Stomach smooth muscle (tissue), 2 donors: ENCODE results near the gene CRMP1.

Experiments used
- H3K27ac ChIP-seq: one replicate; pipeline ENCODE4 v1.7.0; 2013; ENCODE audit warnings: mild to moderate bottlenecking, low read length, inconsistent platforms
- H3K27me3 ChIP-seq, 2 donors: one replicate each; pipeline ENCODE4 v1.7.0; 2013; ENCODE audit warnings: low read length in 2 of 2; ENCODE audit not compliant: insufficient read depth in 2 of 2, control insufficient read depth in 1 of 2
- H3K36me3 ChIP-seq, 2 donors: one replicate each; pipeline ENCODE4 v1.7.0; 2013; ENCODE audit warnings: low read length in 2 of 2; ENCODE audit not compliant: control insufficient read depth in 2 of 2, insufficient read depth in 2 of 2
- H3K4me1 ChIP-seq: one replicate; pipeline ENCODE4 v1.7.0; 2013; ENCODE audit warnings: low read length; ENCODE audit not compliant: control insufficient read depth, insufficient read depth
- H3K4me3 ChIP-seq, 2 donors: one replicate each; pipeline ENCODE4 v1.7.0; 2013; ENCODE audit warnings: low read length in 2 of 2
- H3K9ac ChIP-seq, 2 donors: one replicate each; pipeline ENCODE4 v1.7.0; 2013; ENCODE audit warnings: low read length in 2 of 2, mild to moderate bottlenecking in 1 of 2
- H3K9me3 ChIP-seq, 2 donors: one replicate each; pipeline ENCODE4 v1.7.0; 2013; ENCODE audit warnings: low read length in 2 of 2; ENCODE audit not compliant: control insufficient read depth in 2 of 2
- donor health status: healthy.
- donor health status: Pancreatic carcinoma.

The CRMP1 gene

GRCh38 chr4:5919571-5919970 is 26.7 kb upstream of the CRMP1 start:
- H3K9me3 ChIP-seq, result peaks cover 0 to 5% of the 10 kb centered on the region in 2 donors
- no peak overlapping the region for H3K27ac ChIP-seq
- H3K36me3 ChIP-seq, result no peaks in the 10 kb centered on the region
- no peak overlapping the region for H3K4me3 ChIP-seq
- H3K9ac ChIP-seq, result no peak overlapping the region
- H3K27me3 ChIP-seq, result peaks cover 7 to 37% of the 10 kb centered on the region in 2 donors
- H3K4me1 ChIP-seq, result no peaks in the 10 kb centered on the region

- H3K27me3 ChIP-seq, result peaks cover 7 to 37% of the 10 kb centered on the region in 2 donors
These were observed 26.2 kb upstream of the CRMP1 start for GRCh38 chr4:5919044-5919443.

GRCh38 chr4:5918331-5918985 is 25.6 kb upstream of the CRMP1 start:
- H3K4me3 ChIP-seq, result no peak overlapping the region
- H3K36me3 ChIP-seq, result no peaks in the 10 kb centered on the region
- H3K27me3 ChIP-seq, result peaks cover 7 to 37% of the 10 kb centered on the region in 2 donors
- peaks cover 0 to 5% of the 10 kb centered on the region in 2 donors for H3K9me3 ChIP-seq
- no peak overlapping the region for H3K27ac ChIP-seq
- no peak overlapping the region for H3K9ac ChIP-seq
- H3K4me1 ChIP-seq, result no peaks in the 10 kb centered on the region

More at GRCh38 chr4:5919044-5919443, 26.2 kb upstream of the CRMP1 start:
- Histone ChIP-seq H3K9ac (no peak overlapping the region), H3K4me1 (no peaks in the 10 kb centered on the region), H3K4me3 (no peak overlapping the region), H3K36me3 (no peaks in the 10 kb centered on the region), H3K27ac (no peak overlapping the region), H3K9me3 (peaks cover 0 to 5% of the 10 kb centered on the region in 2 donors)

GRCh38 chr4:5917672-5918071 is 24.8 kb upstream of the CRMP1 start:
- H3K36me3 ChIP-seq, result no peaks in the 10 kb centered on the region
- peaks cover 7 to 31% of the 10 kb centered on the region in 2 donors for H3K27me3 ChIP-seq
- no peak overlapping the region for H3K27ac ChIP-seq
- H3K4me1 ChIP-seq, result no peaks in the 10 kb centered on the region
- H3K4me3 ChIP-seq, result no peak overlapping the region
- H3K9ac ChIP-seq, result no peak overlapping the region
- peaks cover 0 to 5% of the 10 kb centered on the region in 2 donors for H3K9me3 ChIP-seq

- Histone ChIP-seq H3K36me3 (no peaks in the 10 kb centered on the region), H3K9ac (no peak overlapping the region), H3K27ac (no peak overlapping the region), H3K9me3 (peaks cover 0 to 5% of the 10 kb centered on the region in 2 donors), H3K4me1 (no peaks in the 10 kb centered on the region), H3K27me3 (peaks cover 6 to 24% of the 10 kb centered on the region in 2 donors), H3K4me3 (no peak overlapping the region)
These were observed 23.3 kb upstream of the CRMP1 start for GRCh38 chr4:5916229-5916628.

- Histone ChIP-seq H3K9ac (no peak overlapping the region), H3K4me1 (no peaks in the 10 kb centered on the region), H3K9me3 (peaks cover 4 to 9% of the 10 kb centered on the region in 2 donors), H3K27ac (no peak overlapping the region), H3K4me3 (no peak overlapping the region), H3K27me3 (peaks cover 0 to 12% of the 10 kb centered on the region in 2 donors), H3K36me3 (no peaks in the 10 kb centered on the region)
These were observed 20.6 kb upstream of the CRMP1 start for GRCh38 chr4:5913454-5913853.

GRCh38 chr4:5912614-5913019 is 19.7 kb upstream of the CRMP1 start:
- Histone ChIP-seq H3K9ac (no peak overlapping the region), H3K4me1 (no peaks in the 10 kb centered on the region), H3K9me3 (peaks cover 4 to 11% of the 10 kb centered on the region in 2 donors), H3K27ac (no peak overlapping the region), H3K36me3 (no peaks in the 10 kb centered on the region), H3K27me3 (peaks cover 0 to 7% of the 10 kb centered on the region in 2 donors), H3K4me3 (no peak overlapping the region)

GRCh38 chr4:5908876-5909427 is 16.1 kb upstream of the CRMP1 start:
- Histone ChIP-seq H3K9ac (no peak overlapping the region), H3K4me3 (no peak overlapping the region), H3K27ac (no peak overlapping the region), H3K27me3 (peaks cover 13 to 15% of the 10 kb centered on the region in 2 donors), H3K9me3 (peaks cover 4 to 7% of the 10 kb centered on the region in 2 donors), H3K4me1 (no peaks in the 10 kb centered on the region), H3K36me3 (no peaks in the 10 kb centered on the region)

GRCh38 chr4:5906191-5906590 is 13.3 kb upstream of the CRMP1 start:
- Histone ChIP-seq H3K27ac (no peak overlapping the region), H3K9ac (no peak overlapping the region), H3K4me3 (no peak overlapping the region), H3K36me3 (no peaks in the 10 kb centered on the region), H3K27me3 (peaks cover 17 to 22% of the 10 kb centered on the region in 2 donors), H3K4me1 (peaks cover 2% of the 10 kb centered on the region), H3K9me3 (peaks cover 4 to 7% of the 10 kb centered on the region in 2 donors)

GRCh38 chr4:5905714-5906113 is 12.8 kb upstream of the CRMP1 start:
- Histone ChIP-seq H3K4me1 (peaks cover 2% of the 10 kb centered on the region), H3K27me3 (peaks cover 17 to 22% of the 10 kb centered on the region in 2 donors), H3K36me3 (no peaks in the 10 kb centered on the region), H3K4me3 (no peak overlapping the region), H3K9me3 (peaks cover 4 to 7% of the 10 kb centered on the region in 2 donors), H3K27ac (no peak overlapping the region), H3K9ac (no peak overlapping the region)

GRCh38 chr4:5900844-5901243 is 8.0 kb upstream of the CRMP1 start:
- H3K27me3 ChIP-seq, result peaks cover 29 to 30% of the 10 kb centered on the region in 2 donors

More at GRCh38 chr4:5900844-5901243, 8.0 kb upstream of the CRMP1 start:
- H3K27ac ChIP-seq, result no peak overlapping the region
- H3K9ac ChIP-seq, result no peak overlapping the region
- peaks cover 3 to 5% of the 10 kb centered on the region in 2 donors for H3K9me3 ChIP-seq
- peaks cover 2% of the 10 kb centered on the region for H3K4me1 ChIP-seq
- no peak overlapping the region for H3K4me3 ChIP-seq
- H3K36me3 ChIP-seq, result no peaks in the 10 kb centered on the region
